Transverse colon (tissue), 4 donors: ENCODE results near the gene PPP1R9B. TPM values are rescaled to one million over a fixed set of nuclear protein-coding genes. Genes with fewer than 3 reads are reported as not detected.

Experiments
- DNase-seq: peaks from one replicate; pipeline ENCODE4 v3.0.0-alpha.2; 2019
- H3K27ac ChIP-seq, 4 donors: fragments of 200-600 bp; sonication (generic); 2 replicates each; pipeline ENCODE4 v1.5.1; 2016 to 2018; ENCODE audit warnings: inconsistent platforms in 4 of 4
- H3K27me3 ChIP-seq: fragments of 200-600 bp; sonication (generic); 2 replicates; pipeline ENCODE4 v1.5.1; 2017; ENCODE audit warnings: inconsistent platforms
- H3K36me3 ChIP-seq, 4 donors: fragments of 200-600 bp; sonication (generic); 2 replicates each; pipeline ENCODE4 v1.5.1; 2017 to 2019; ENCODE audit warnings: inconsistent platforms in 4 of 4
- H3K4me1 ChIP-seq, 4 donors: fragments of 200-600 bp; sonication (generic); 2 replicates each; pipeline ENCODE4 v1.5.1; 2017 to 2020; ENCODE audit warnings: inconsistent platforms in 4 of 4
- H3K4me3 ChIP-seq, 4 donors: fragments of 200-600 bp; sonication (generic); 1 replicate in 1 of 4; 2 replicates in 3 of 4; pipeline versions ENCODE4 v1.5.1 to v1.6.1; 2017 to 2019; ENCODE audit warnings: inconsistent platforms in 4 of 4
- H3K9me3 ChIP-seq, 2 donors: fragments of 200-600 bp; sonication (generic); 2 replicates each; pipeline ENCODE4 v1.5.1; 2017 to 2019; ENCODE audit warnings: inconsistent platforms in 2 of 2
- EP300 ChIP-seq: sonication (generic); formaldehyde crosslinking; IDR thresholded peaks from one replicate; pipeline ENCODE4 v1.6.1; 2017; ENCODE audit warnings: antibody characterized with exemption, low read depth
- POLR2A ChIP-seq: fragments of 450-650 bp; IDR thresholded peaks from one replicate; pipeline ENCODE4 v1.6.1; 2016; ENCODE audit warnings: antibody characterized with exemption, mild to moderate bottlenecking, moderate library complexity
- POLR2AphosphoS5 ChIP-seq, 3 donors: sonication (generic); formaldehyde crosslinking; IDR thresholded peaks; one replicate each; pipeline ENCODE4 v1.6.1; 2016; ENCODE audit warnings: antibody characterized with exemption in 3 of 3
- WGBS, 2 donors: methylation state at CpG; one replicate each; pipeline ENCODE4 v1.1.5; 2018; ENCODE audit warnings: low coverage in 1 of 2; 5-methylcytosine and 5-hydroxymethylcytosine counted together
- in situ Hi-C, 4 donors: fragments of 200-750 bp; cut with MboI; loops; one replicate each; pipeline versions ENCODE4 v1.15.0 to v1.15.1; 2017; ENCODE audit warnings: low sequenced_read_pairs in 3 of 4, low pct_ligation_motif_present in 1 of 4, low pct_unique_long_range_greater_than_20kb in 1 of 4
- intact Hi-C: fragments of 100-400 bp; cut with DNase I; formaldehyde crosslinking; loops from one replicate; pipeline ENCODE4 v1.15.1; 2023; ENCODE audit warnings: low total_unique reads
- total RNA-seq, 4 donors: library from RNA; depleted of rRNA; stranded (reverse); fragments of >200 nt; gene quantifications; one replicate each; pipeline ENCODE4 v1.1.0, GENCODE V29; 2016
- TF ChIP-seq, protein P1 (sequence below), 5 experiments: fragments of 200-600 bp in 3 of 5; fragments of 450-650 bp in 2 of 5; sonication (generic) in 3 of 5; IDR thresholded peaks; 1 replicate in 2 of 5; 2 replicates in 3 of 5; pipeline ENCODE4 v1.5.1; 2016 to 2017; ENCODE audit warnings: antibody characterized with exemption in 5 of 5, inconsistent platforms in 3 of 5, mild to moderate bottlenecking in 2 of 5, moderate library complexity in 1 of 5

PPP1R9B gene
- total RNA-seq, 4 donors from 2014 or later: 19.0 to 29.9 (median 27.7) TPM

DNA sequence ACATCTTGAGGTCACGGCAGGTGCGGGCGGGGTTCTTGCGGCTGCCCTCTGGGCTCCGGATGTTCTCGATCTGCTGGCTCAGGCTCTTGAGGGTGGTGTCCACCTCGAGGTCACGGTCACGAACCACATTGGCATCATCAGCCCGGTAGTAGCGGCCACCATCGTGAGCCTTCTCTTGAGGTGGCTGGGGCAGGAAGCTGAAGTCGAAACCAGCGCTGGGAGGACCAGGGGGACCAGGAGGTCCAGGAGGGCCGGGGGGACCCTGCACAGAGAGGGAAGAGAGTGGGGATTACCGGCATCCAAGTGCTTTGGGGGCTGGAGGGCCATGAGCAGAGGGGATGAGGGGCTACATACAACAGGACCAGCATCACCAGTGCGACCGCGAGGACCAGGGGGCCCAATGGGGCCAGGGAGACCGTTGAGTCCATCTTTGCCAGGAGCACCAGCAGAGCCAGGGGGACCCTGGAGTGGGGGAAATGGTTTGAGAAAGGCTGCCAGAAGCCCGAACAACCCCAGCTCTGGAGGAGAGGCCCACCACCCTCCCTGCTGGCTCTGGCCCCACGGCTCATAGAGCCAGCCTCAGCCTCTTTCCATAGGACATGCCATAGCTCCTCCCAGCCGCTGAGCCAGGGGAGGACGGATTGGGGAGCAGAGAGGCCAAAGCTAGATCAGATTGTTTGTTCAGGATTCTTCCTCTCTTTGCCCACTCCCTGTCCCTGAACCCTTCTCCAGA, 36.4 kb upstream of the PPP1R9B start:
- Histone ChIP-seq H3K4me3 (no peak overlapping the region), H3K27me3 (no peaks in the 10 kb centered on the region), H3K4me1 (peaks cover 0 to 20% (median 6%) of the 10 kb centered on the region in 4 donors), H3K27ac (peak overlapping the region; percentile 6 to 83 (median 14)), H3K9me3 (no peaks in the 10 kb centered on the region), H3K36me3 (peaks cover 0 to 12% (median 0%) of the 10 kb centered on the region in 4 donors)
- intact Hi-C loops (no loop called here), in situ Hi-C loops (no loop called here)
- no peak for DNase-seq
- 58 to 78% methylated on average over 3 to 24 of the region's 24 CpGs for WGBS, 2 donors
- no peak for TF ChIP-seq POLR2A
- TF ChIP-seq POLR2AphosphoS5 (IDR thresholded peaks at IDR 0.05): no peak
- no peak for TF ChIP-seq EP300
- TF ChIP-seq, protein P1, sequence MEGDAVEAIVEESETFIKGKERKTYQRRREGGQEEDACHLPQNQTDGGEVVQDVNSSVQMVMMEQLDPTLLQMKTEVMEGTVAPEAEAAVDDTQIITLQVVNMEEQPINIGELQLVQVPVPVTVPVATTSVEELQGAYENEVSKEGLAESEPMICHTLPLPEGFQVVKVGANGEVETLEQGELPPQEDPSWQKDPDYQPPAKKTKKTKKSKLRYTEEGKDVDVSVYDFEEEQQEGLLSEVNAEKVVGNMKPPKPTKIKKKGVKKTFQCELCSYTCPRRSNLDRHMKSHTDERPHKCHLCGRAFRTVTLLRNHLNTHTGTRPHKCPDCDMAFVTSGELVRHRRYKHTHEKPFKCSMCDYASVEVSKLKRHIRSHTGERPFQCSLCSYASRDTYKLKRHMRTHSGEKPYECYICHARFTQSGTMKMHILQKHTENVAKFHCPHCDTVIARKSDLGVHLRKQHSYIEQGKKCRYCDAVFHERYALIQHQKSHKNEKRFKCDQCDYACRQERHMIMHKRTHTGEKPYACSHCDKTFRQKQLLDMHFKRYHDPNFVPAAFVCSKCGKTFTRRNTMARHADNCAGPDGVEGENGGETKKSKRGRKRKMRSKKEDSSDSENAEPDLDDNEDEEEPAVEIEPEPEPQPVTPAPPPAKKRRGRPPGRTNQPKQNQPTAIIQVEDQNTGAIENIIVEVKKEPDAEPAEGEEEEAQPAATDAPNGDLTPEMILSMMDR (IDR thresholded peaks at IDR 0.05): no peak

DNA sequence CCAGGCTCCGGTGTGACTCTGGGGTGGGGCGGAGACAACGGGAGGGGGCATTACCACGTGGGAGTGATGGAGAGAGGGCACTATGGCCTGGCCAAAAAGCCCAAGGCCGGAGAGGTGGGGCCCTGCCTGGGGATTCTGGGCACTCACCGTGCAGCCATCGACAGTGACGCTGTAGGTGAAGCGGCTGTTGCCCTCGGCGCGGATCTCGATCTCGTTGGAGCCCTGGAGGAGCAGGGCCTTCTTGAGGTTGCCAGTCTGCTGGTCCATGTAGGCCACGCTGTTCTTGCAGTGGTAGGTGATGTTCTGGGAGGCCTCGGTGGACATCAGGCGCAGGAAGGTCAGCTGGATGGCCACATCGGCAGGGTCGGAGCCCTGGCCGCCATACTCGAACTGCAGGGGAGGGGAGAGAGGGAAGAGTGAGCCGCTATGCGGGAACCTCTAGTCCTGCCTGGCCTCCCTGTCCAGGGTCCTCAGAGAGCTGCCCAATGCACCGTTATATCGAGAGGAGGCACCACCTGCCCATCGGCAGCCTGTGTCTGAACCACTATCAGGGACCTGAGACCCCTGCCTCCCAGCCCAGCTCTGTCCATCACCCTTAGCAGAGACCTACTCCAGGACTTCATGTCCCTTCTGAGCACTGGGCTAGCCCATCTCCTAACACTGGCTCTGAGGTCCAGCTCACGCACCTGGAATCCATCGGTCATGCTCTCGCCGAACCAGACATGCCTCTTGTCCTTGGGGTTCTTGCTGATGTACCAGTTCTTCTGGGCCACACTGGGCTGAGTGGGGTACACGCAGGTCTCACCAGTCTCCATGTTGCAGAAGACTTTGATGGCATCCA, 35.4 kb upstream of the PPP1R9B start:
- WGBS, 2 donors: 85% methylated on average over 31 of the region's 31 CpGs; no CpG with 5 or more reads in 1 of the 2 donors
- H3K4me1 ChIP-seq: peaks cover 0 to 20% (median 6%) of the 10 kb centered on the region in 4 donors
- peak overlapping the region in 3 of 4 donors; percentile 10 to 83 (median 74) for H3K27ac ChIP-seq
- H3K36me3 ChIP-seq: peaks cover 0 to 10% (median 0%) of the 10 kb centered on the region in 4 donors
- no peaks in the 10 kb centered on the region for H3K27me3 ChIP-seq
- no peak overlapping the region for H3K4me3 ChIP-seq
- no peak for DNase-seq
- TF ChIP-seq POLR2A (no peak), POLR2AphosphoS5 (IDR thresholded peaks at IDR 0.05) (no peak), EP300 (no peak)
- TF ChIP-seq, protein P1 (IDR thresholded peaks at IDR 0.05): no peak
- in situ Hi-C loops (no loop called here), intact Hi-C loops (no loop called here)
- H3K9me3 ChIP-seq: no peaks in the 10 kb centered on the region

DNA sequence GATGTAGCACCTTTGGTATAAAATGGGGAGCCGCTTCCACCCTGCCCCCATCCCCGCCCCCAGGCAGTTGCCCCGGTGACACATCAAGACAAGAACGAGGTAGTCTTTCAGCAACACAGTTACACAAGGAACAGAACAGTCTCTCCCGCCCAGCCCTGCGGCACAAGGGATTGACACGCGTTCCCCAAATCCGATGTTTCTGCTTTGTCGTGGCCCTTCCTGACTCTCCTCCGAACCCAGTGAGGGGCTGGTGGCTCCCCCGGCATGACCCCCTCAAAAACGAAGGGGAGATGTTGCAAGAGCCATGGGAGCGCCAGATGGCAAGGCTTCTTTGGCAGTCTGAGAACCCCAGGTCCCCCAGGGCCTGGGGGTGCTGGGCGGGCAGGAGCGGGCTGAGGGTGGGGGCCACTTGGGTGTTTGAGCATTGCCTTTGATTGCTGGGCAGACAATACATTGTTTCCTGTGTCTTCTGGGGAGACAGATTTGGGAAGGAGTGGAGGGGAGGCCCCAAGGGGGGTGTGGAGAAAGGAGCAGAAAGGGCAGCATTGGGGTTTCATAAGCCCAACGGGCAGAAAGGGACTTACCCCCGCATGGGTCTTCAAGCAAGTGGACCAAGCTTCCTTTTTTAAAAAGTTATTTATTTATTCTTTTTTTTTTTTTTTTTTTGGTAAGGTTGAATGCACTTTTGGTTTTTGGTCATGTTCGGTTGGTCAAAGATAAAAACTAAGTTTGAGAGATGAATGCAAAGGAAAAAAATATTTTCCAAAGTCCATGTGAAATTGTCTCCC, 34.3 kb upstream of the PPP1R9B start:
- intact Hi-C loops (no loop called here), in situ Hi-C loops (no loop called here)
- H3K4me1 ChIP-seq: peaks cover 0 to 20% (median 6%) of the 10 kb centered on the region in 4 donors
- no peak overlapping the region for H3K4me3 ChIP-seq
- 66 to 74% methylated on average over 5 to 18 of the region's 19 CpGs for WGBS, 2 donors
- DNase-seq: peak; percentile 36
- no peaks in the 10 kb centered on the region for H3K9me3 ChIP-seq
- no peak for TF ChIP-seq POLR2A
- TF ChIP-seq EP300: no peak
- peak in 2 of 3 donors; percentile 11 to 15 for TF ChIP-seq POLR2AphosphoS5 (IDR thresholded peaks at IDR 0.05)
- TF ChIP-seq, protein P1 (IDR thresholded peaks at IDR 0.05): no peak
- peak overlapping the region; percentile 55 to 83 (median 66) for H3K27ac ChIP-seq
- no peaks in the 10 kb centered on the region for H3K27me3 ChIP-seq
- peaks cover 0 to 2% (median 0%) of the 10 kb centered on the region in 4 donors for H3K36me3 ChIP-seq
